SK-N-SH (cell line): ENCODE data around the gene IPCEF1. TPM values are rescaled to one million over a fixed set of nuclear protein-coding genes. Genes with fewer than 3 reads are reported as not detected.

Experiments
- CTCF ChIA-PET: fragments of 300-600, 350-600 bp; formaldehyde crosslinking; extraction: SDS; loops from one replicate; lab custom pipeline; 2021; lab: Yijun Ruan, JAX
- POLR2A ChIA-PET: fragments of 350-600 bp; sonication (Branson Sonifier 250); formaldehyde crosslinking; extraction: SDS; loops from one replicate; lab custom pipeline; 2020; ENCODE audit warnings: antibody characterized with exemption, inconsistent platforms; lab: Yijun Ruan, JAX
- DNase-seq: peaks from one replicate; pipeline ENCODE4 v3.0.0; 2012
- H2AFZ ChIP-seq: fragments of 200-600 bp; sonication (generic); 2 replicates; pipeline ENCODE4 v1.8.1; 2016; ENCODE audit warnings: antibody characterized with exemption, mild to moderate bottlenecking, low read depth
- H3F3A ChIP-seq: fragments of 200-600 bp; sonication (generic); replicated peaks from 2 replicates; pipeline ENCODE3; 2016; ENCODE audit warnings: antibody characterized with exemption, mild to moderate bottlenecking; ENCODE audit not compliant: insufficient read depth
- H3K27ac ChIP-seq, 2 experiments: fragments of 200-500 bp in 1 of 2; fragments of 200-600 bp in 1 of 2; sonication (Bioruptor generic) in 1 of 2; sonication (generic), shearing (Covaris generic) in 1 of 2; 2 replicates each; pipeline versions ENCODE4 v1.5.1 to v1.6.1; 2014 to 2016; ENCODE audit warnings: low read depth in 2 of 2, inconsistent platforms in 1 of 2, low read length in 1 of 2, mild to moderate bottlenecking in 1 of 2, mixed read lengths in 1 of 2
- H3K27me3 ChIP-seq: fragments of 200-600 bp; sonication (generic), shearing (Covaris generic); 2 replicates; pipeline ENCODE4 v1.6.1; 2016; ENCODE audit warnings: mixed run types; ENCODE audit not compliant: insufficient read depth
- H3K36me3 ChIP-seq, 2 experiments: fragments of 200-500 bp in 1 of 2; fragments of 200-600 bp in 1 of 2; sonication (Bioruptor generic) in 1 of 2; sonication (generic) in 1 of 2; replicated peaks in 1 of 2; 2 replicates each; pipeline versions ENCODE3 to v1.5.1; 2014 to 2016; ENCODE audit warnings: low read length in 1 of 2, mild to moderate bottlenecking in 1 of 2; ENCODE audit not compliant: insufficient read depth in 2 of 2, control insufficient read depth in 1 of 2
- H3K4me1 ChIP-seq, 2 experiments: fragments of 200-500 bp in 1 of 2; fragments of 200-600 bp in 1 of 2; sonication (Bioruptor generic) in 1 of 2; sonication (generic), shearing (Covaris generic) in 1 of 2; 2 replicates each; pipeline versions ENCODE4 v1.5.1 to v1.6.1; 2014 to 2016; ENCODE audit warnings: low read depth in 1 of 2, low read length in 1 of 2, mixed run types in 1 of 2; ENCODE audit not compliant: insufficient read depth in 2 of 2, control insufficient read depth in 1 of 2
- H3K4me2 ChIP-seq: fragments of 200-600 bp; sonication (generic), shearing (Covaris generic); 2 replicates; pipeline ENCODE4 v1.6.1; 2017; ENCODE audit warnings: mixed run types
- H3K4me3 ChIP-seq, 2 experiments: fragments of 200-500 bp in 1 of 2; fragments of 200-600 bp in 1 of 2; sonication (Bioruptor generic) in 1 of 2; sonication (generic), shearing (Covaris generic) in 1 of 2; 2 replicates each; pipeline versions ENCODE4 v1.5.1 to v1.8.1; 2014 to 2016; ENCODE audit warnings: low read depth in 2 of 2, inconsistent platforms in 1 of 2, low read length in 1 of 2, mild to moderate bottlenecking in 1 of 2, mixed read lengths in 1 of 2, moderate library complexity in 1 of 2
- H3K79me2 ChIP-seq: fragments of 200-600 bp; sonication (generic); 2 replicates; pipeline ENCODE4 v1.8.1; 2017; ENCODE audit warnings: mild to moderate bottlenecking; ENCODE audit not compliant: insufficient read depth
- H3K9ac ChIP-seq: fragments of 200-600 bp; sonication (generic); 2 replicates; pipeline ENCODE4 v1.6.1; 2017; ENCODE audit warnings: mixed run types
- H3K9me2 ChIP-seq: fragments of 200-600 bp; sonication (generic); 2 replicates; pipeline ENCODE4 v1.6.1; 2017; ENCODE audit warnings: mixed run types
- H3K9me3 ChIP-seq: fragments of 200-600 bp; sonication (generic); 2 replicates; pipeline ENCODE4 v1.6.1; 2017; ENCODE audit warnings: mixed run types, mild to moderate bottlenecking, moderate library complexity
- H4K20me1 ChIP-seq: fragments of 200-600 bp; sonication (generic); 2 replicates; pipeline ENCODE4 v1.6.1; 2017; ENCODE audit warnings: mild to moderate bottlenecking, mixed run types; ENCODE audit not compliant: insufficient read depth
- CTCF ChIP-seq: fragments of 200-600 bp; sonication (generic); IDR thresholded peaks from 2 replicates; pipeline ENCODE4 v1.6.1; 2017; ENCODE audit warnings: antibody characterized with exemption, mild to moderate bottlenecking, moderate library complexity
- EZH2phosphoT487 ChIP-seq: fragments of 200-600 bp; sonication (generic); IDR thresholded peaks from 2 replicates; pipeline ENCODE4 v1.6.1; 2017; ENCODE audit warnings: low read depth, mixed run types, mild to moderate bottlenecking, antibody characterized with exemption, moderate library complexity, borderline replicate concordance
- FOSL2 ChIP-seq: IDR thresholded peaks from 2 replicates; pipeline ENCODE4 v1.4.0; 2012; ENCODE audit warnings: low read depth, mild to moderate bottlenecking, moderate library complexity, borderline replicate concordance
- GABPA ChIP-seq: IDR thresholded peaks from 2 replicates; pipeline ENCODE4 v1.4.0; 2012; ENCODE audit warnings: low read depth, mild to moderate bottlenecking
- GATA2 ChIP-seq: sonication (generic); formaldehyde crosslinking; IDR thresholded peaks from 2 replicates; pipeline ENCODE4 v1.5.0; 2020; ENCODE audit warnings: mild to moderate bottlenecking, missing genetic modification reagents
- JUND ChIP-seq: IDR thresholded peaks from 2 replicates; pipeline ENCODE4 v1.4.0; 2012
- MAX ChIP-seq: IDR thresholded peaks from 2 replicates; pipeline ENCODE4 v1.4.0; 2012; ENCODE audit warnings: low read depth
- NFIC ChIP-seq: IDR thresholded peaks from 2 replicates; pipeline ENCODE4 v1.4.0; 2012; ENCODE audit warnings: borderline replicate concordance
- PBX3 ChIP-seq: IDR thresholded peaks from 2 replicates; pipeline ENCODE4; 2012
- RAD21 ChIP-seq: IDR thresholded peaks from 2 replicates; pipeline ENCODE4 v1.6.1; 2012; ENCODE audit warnings: mild to moderate bottlenecking, low read length
- SMC3 ChIP-seq: IDR thresholded peaks from 2 replicates; pipeline ENCODE4 v1.6.1; 2012; ENCODE audit warnings: low read depth, low read length, improper control_type of control experiment
- TCF12 ChIP-seq: IDR thresholded peaks from 2 replicates; pipeline ENCODE4 v1.4.0; 2012
- YY1 ChIP-seq: IDR thresholded peaks from 2 replicates; pipeline ENCODE4 v1.4.0; 2012; ENCODE audit warnings: low read depth, mild to moderate bottlenecking
- WGBS: methylation state at CpG from one replicate; pipeline ENCODE4 v1.1.6; 2017; ENCODE audit warnings: low lambda C conversion rate; 5-methylcytosine and 5-hydroxymethylcytosine counted together
- polyA plus RNA-seq, 3 experiments: library from polyadenylated mRNA; depleted of rRNA; stranded (reverse); fragments of >200 nt; gene quantifications; 2 replicates each; pipeline ENCODE4 v1.2.3, GENCODE V29; 2012
- TF ChIP-seq, protein P1 (sequence below): IDR thresholded peaks from 2 replicates; pipeline ENCODE4 v1.4.0; 2012; ENCODE audit warnings: low read depth, borderline replicate concordance

The IPCEF1 gene
- polyA plus RNA-seq, 1 of the 3 experiments (the other 2 are of a cell fraction): not detected

DNA sequence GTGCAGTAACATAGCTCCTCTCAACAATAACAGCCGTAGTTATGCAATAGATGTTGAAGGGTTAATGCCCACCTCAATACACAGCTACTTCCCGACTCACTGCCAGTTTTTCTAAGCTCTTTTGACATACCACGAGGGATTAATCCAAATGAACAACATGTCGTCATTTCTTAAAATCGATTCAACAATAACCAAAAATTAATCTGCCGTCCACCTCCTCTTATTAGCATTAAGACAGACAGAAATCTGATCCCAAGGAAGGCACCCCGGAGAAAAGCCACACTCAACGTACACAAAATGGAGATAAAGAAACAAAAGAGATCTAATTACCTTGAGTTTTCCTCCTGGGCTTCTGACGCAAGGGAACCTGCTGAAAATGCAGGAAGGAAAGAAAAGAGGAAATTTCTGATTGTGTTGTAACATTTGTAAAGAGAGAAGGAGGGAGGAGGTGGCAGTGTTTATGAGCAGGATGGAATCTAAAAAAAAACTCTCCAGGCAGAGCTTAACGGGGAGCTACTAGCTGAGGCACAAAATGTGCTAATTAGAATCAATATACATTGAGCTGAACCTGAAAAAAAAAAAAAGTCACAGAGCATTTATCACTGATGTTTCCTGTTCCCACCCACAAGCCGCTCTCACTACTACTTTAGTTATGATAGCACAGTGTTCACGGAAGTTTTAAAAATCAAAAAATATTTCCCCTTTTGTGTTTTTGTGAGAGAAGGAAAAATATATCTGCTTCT, 109.3 kb downstream of the IPCEF1 start:
- CTCF ChIA-PET: interaction anchor here (0.8 to 1.7 kb wide), 3 partner anchors 9 to 31 kb away, joined by 3 to 5 read pairs (median 4); no protein-coding TSS in a partner anchor
- no peak overlapping the region for H3K9ac ChIP-seq

GRCh38 chr6:154246723-154247118, 109.9 kb downstream of the IPCEF1 start:
- no peaks in the 10 kb centered on the region for H3K36me3 ChIP-seq
- ChIA-PET POLR2A (no interaction called here), CTCF (interaction anchor here (0.8 to 1.7 kb wide), 2 partner anchors 8 to 14 kb away, joined by 4 to 5 read pairs; no protein-coding TSS in a partner anchor)
- H3F3A ChIP-seq: no peaks in the 10 kb centered on the region
- no peak for DNase-seq
- no peaks in the 10 kb centered on the region for H3K27me3 ChIP-seq
- H3K9me3 ChIP-seq: no peaks in the 10 kb centered on the region
- WGBS: 81% methylated on average over 7 of the region's 7 CpGs
- no peak overlapping the region for H3K4me2 ChIP-seq
- no peaks in the 10 kb centered on the region for H3K4me1 ChIP-seq
- no peak overlapping the region for H3K9ac ChIP-seq
- no peak overlapping the region for H3K4me3 ChIP-seq
- TF ChIP-seq GATA2 (CRISPR knock-in tag): no peak
- TF ChIP-seq, protein P1, sequence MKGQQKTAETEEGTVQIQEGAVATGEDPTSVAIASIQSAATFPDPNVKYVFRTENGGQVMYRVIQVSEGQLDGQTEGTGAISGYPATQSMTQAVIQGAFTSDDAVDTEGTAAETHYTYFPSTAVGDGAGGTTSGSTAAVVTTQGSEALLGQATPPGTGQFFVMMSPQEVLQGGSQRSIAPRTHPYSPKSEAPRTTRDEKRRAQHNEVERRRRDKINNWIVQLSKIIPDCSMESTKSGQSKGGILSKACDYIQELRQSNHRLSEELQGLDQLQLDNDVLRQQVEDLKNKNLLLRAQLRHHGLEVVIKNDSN: no peak
- TF ChIP-seq RAD21: no peak
- TF ChIP-seq GABPA: no peak
- TF ChIP-seq NFIC: no peak
- TF ChIP-seq CTCF: no peak
- TF ChIP-seq YY1: no peak
- TF ChIP-seq PBX3: no peak
- TF ChIP-seq TCF12: no peak
- no peaks in the 10 kb centered on the region for H4K20me1 ChIP-seq
- no peak overlapping the region for H3K27ac ChIP-seq
- H3K79me2 ChIP-seq: no peaks in the 10 kb centered on the region
- no peaks in the 10 kb centered on the region for H3K9me2 ChIP-seq
- H2AFZ ChIP-seq: no peak overlapping the region

More for the DNA sequence above, 109.3 kb downstream of the IPCEF1 start:
- no peak for DNase-seq
- POLR2A ChIA-PET: no interaction called here
- TF ChIP-seq NFIC (no peak), GATA2 (CRISPR knock-in tag) (no peak), JUND (no peak), MAX (no peak), SMC3 (no peak), FOSL2 (no peak), EZH2phosphoT487 (no peak), YY1 (no peak)
- no peaks in the 10 kb centered on the region for H3K4me1 ChIP-seq
- 73% methylated on average over 12 of the region's 12 CpGs for WGBS
- H3F3A ChIP-seq: no peaks in the 10 kb centered on the region
- no peaks in the 10 kb centered on the region for H3K36me3 ChIP-seq
- H3K4me3 ChIP-seq: no peak overlapping the region
- no peaks in the 10 kb centered on the region for H4K20me1 ChIP-seq
- H2AFZ ChIP-seq: no peak overlapping the region
- no peaks in the 10 kb centered on the region for H3K27me3 ChIP-seq
- H3K9me2 ChIP-seq: no peaks in the 10 kb centered on the region
- no peak overlapping the region for H3K27ac ChIP-seq
- no peaks in the 10 kb centered on the region for H3K79me2 ChIP-seq
- H3K4me2 ChIP-seq: no peak overlapping the region
- no peaks in the 10 kb centered on the region for H3K9me3 ChIP-seq
